AG08396 (cell line): ENCODE measurements around the gene ABCA4.

ENCODE experiments used
- DNase-seq: peaks from one replicate; pipeline ENCODE4 v3.0.0; 2012; ENCODE audit warnings: low spot score, mixed read lengths

ABCA4 gene

GRCh38 chr1:94104776-94105580 lies 16.0 kb downstream of the ABCA4 start:
- no peak for DNase-seq

GRCh38 chr1:94104127-94104684 lies 16.7 kb downstream of the ABCA4 start:
- no peak for DNase-seq

- no peak for DNase-seq
These were observed 17.3 kb downstream of the ABCA4 start for GRCh38 chr1:94103608-94104007.

GRCh38 chr1:94101613-94102525 lies 19.1 kb downstream of the ABCA4 start:
- no peak for DNase-seq

- no peak for DNase-seq
These were observed 19.9 kb downstream of the ABCA4 start for GRCh38 chr1:94100785-94101612.

- DNase-seq, result no peak
These were observed 20.7 kb downstream of the ABCA4 start for GRCh38 chr1:94100129-94100784.

GRCh38 chr1:94099303-94099702 lies 21.6 kb downstream of the ABCA4 start:
- no peak for DNase-seq

GRCh38 chr1:94098585-94099111 lies 22.3 kb downstream of the ABCA4 start:
- DNase-seq, result no peak

GRCh38 chr1:94096797-94097549 lies 24.0 kb downstream of the ABCA4 start:
- no peak for DNase-seq

GRCh38 chr1:94095744-94096469 lies 25.0 kb downstream of the ABCA4 start:
- DNase-seq, result peak; percentile 17

GRCh38 chr1:94095112-94095637 lies 25.8 kb downstream of the ABCA4 start:
- DNase-seq, result peak; percentile 76

GRCh38 chr1:94094469-94095111 lies 26.4 kb downstream of the ABCA4 start:
- peak; percentile 41 for DNase-seq

- no peak for DNase-seq
These were observed 27.0 kb downstream of the ABCA4 start for GRCh38 chr1:94093996-94094395.

- no peak for DNase-seq
These were observed 27.6 kb downstream of the ABCA4 start for GRCh38 chr1:94093396-94093795.

GRCh38 chr1:94092210-94092613 lies 28.7 kb downstream of the ABCA4 start:
- DNase-seq, result no peak

- DNase-seq, result no peak
These were observed 30.2 kb downstream of the ABCA4 start for GRCh38 chr1:94090761-94091160.

- DNase-seq, result no peak
These were observed 33.8 kb downstream of the ABCA4 start for GRCh38 chr1:94087193-94087592.

GRCh38 chr1:94084547-94084946 lies 36.4 kb downstream of the ABCA4 start:
- DNase-seq, result no peak

GRCh38 chr1:94084085-94084484 lies 36.9 kb downstream of the ABCA4 start:
- DNase-seq, result no peak
